DND-41 (cell line): ENCODE measurements around the gene PSMA4.
"Not testable (repeated sequence)": the region's sequence is repeated elsewhere in the genome, so short reads cannot be mapped to it uniquely, and the experiment has no call there.

Source experiments
- EZH2 ChIP-seq: IDR thresholded peaks from 3 replicates; pipeline ENCODE4 v1.6.1; 2012; ENCODE audit warnings: borderline replicate concordance, low read depth, mild to moderate bottlenecking, moderate library complexity, low read length, inconsistent platforms; ENCODE audit not compliant: severe bottlenecking
- TF ChIP-seq, protein P1 (sequence below): IDR thresholded peaks from 2 replicates; pipeline ENCODE4 v1.5.1; 2012; ENCODE audit warnings: borderline replicate concordance, low read length, moderate library complexity, mild to moderate bottlenecking; ENCODE audit not compliant: poor library complexity, severe bottlenecking; ENCODE audit errors: extremely low read depth

DNA sequence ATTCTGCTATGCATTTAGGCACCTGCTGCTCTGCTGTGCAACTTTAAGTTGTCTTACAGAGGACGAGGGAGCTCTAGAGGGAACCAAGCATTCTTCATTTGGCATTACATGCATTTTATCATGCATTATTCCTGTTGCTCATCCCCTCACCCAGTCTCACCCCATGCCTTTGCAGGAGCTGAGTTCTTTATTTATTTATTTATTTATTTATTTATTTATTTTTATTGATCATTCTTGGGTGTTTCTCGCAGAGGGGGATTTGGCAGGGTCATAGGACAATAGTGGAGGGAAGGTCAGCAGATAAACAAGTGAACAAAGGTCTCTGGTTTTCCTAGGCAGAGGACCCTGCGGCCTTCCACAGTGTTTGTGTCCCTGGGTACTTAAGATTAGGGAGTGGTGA is 20.2 kb upstream of the PSMA4 start:
- TF ChIP-seq, protein P1, sequence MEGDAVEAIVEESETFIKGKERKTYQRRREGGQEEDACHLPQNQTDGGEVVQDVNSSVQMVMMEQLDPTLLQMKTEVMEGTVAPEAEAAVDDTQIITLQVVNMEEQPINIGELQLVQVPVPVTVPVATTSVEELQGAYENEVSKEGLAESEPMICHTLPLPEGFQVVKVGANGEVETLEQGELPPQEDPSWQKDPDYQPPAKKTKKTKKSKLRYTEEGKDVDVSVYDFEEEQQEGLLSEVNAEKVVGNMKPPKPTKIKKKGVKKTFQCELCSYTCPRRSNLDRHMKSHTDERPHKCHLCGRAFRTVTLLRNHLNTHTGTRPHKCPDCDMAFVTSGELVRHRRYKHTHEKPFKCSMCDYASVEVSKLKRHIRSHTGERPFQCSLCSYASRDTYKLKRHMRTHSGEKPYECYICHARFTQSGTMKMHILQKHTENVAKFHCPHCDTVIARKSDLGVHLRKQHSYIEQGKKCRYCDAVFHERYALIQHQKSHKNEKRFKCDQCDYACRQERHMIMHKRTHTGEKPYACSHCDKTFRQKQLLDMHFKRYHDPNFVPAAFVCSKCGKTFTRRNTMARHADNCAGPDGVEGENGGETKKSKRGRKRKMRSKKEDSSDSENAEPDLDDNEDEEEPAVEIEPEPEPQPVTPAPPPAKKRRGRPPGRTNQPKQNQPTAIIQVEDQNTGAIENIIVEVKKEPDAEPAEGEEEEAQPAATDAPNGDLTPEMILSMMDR = not testable (repeated sequence)
- TF ChIP-seq EZH2 = not testable (repeated sequence)
